HG03103 (cell line): ENCODE data around the gene IL10.

ENCODE experiments used
- ATAC-seq: cut with Tn5 transposase; IDR thresholded peaks from one replicate; pipeline ENCODE4 v1.9.1; 2021; ENCODE audit warnings: low read depth; ENCODE audit not compliant: unreplicated experiment

Gene IL10

DNA sequence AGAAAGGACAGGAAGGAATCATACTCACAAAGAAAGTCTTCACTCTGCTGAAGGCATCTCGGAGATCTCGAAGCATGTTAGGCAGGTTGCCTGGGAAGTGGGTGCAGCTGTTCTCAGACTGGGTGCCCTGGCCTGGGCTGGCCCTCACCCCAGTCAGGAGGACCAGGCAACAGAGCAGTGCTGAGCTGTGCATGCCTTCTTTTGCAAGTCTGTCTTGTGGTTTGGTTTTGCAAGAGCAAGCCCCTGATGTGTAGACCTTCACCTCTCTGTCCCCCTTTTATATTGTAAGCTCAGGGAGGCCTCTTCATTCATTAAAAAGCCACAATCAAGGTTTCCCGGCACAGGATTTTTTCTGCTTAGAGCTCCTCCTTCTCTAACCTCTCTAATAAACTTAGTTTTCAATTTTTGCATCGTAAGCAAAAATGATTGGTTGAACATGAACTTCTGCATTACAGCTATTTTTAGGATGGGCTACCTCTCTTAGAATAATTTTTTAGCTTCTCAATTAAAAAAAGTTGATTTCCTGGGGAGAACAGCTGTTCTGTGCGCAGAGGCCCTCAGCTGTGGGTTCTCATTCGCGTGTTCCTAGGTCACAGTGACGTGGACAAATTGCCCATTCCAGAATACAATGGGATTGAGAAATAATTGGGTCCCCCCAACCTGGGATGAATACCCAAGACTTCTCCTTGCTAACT lies at the start of gene IL10:
TSS of gene IL10 (minus strand) at position 252 of the 695 bp plus-strand sequence. CDS start at position 193, 59 bp downstream.
- ATAC-seq = no peak

DNA sequence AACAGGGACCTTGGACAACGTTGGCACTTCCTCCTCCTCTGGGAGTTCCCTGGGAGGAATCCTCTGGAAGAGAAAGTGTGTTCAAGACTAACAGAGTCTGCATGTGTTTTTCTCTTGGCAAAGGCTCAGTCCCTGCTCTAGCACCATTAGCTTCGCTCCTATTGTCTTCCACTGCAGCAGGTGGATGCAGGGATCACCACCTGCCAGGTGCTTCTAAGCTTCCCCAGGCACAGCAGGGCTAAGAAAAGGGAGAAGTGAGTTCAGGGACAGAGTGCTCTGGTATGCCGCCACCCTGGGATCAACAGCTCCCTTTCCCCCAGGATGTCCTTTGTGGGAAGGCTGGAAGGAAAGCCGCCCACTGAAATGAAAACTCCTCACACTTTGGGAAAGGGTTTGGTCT lies 49.2 kb upstream of the IL10 start:
- no peak for ATAC-seq

DNA sequence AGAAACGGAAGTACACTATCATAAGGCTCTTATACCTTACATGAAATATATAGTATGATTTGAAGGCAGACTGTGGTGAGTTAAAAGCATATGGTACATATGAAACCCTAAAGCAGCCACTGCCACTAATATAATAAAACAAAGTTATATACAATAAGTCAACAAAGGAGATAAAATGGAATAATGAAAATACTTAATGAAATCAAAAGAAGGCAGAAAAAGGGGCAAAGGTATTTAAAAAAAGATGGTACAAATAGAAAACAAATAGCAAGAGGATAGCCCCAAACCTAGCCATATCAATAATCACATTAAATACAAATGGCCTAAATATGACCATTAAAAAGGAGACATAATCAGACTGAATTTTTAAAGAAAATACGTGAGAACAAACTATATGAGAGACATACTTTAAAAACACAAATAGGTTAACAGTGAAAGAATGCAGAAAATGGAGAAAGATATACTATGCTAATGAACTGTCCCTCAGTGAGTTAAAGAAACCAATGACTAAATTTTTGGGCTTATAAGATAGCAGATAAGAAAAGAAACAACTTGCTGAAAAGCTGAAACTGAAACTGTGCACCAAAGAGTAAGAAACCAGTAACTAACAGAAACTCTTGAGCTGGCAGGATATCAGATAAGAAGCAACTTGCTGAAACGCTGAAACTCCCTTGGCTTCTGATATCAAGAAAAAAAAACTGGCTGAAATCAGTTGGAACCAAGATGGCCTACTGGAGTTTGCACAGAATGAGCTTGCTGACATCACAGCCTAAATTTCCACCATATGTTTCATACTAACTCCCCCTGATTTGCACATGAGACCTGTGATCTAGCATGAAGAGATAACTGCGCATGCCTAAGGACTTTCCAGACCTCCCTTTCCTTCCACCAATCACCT lies 44.3 kb upstream of the IL10 start:
- ATAC-seq = peak; percentile 69

DNA sequence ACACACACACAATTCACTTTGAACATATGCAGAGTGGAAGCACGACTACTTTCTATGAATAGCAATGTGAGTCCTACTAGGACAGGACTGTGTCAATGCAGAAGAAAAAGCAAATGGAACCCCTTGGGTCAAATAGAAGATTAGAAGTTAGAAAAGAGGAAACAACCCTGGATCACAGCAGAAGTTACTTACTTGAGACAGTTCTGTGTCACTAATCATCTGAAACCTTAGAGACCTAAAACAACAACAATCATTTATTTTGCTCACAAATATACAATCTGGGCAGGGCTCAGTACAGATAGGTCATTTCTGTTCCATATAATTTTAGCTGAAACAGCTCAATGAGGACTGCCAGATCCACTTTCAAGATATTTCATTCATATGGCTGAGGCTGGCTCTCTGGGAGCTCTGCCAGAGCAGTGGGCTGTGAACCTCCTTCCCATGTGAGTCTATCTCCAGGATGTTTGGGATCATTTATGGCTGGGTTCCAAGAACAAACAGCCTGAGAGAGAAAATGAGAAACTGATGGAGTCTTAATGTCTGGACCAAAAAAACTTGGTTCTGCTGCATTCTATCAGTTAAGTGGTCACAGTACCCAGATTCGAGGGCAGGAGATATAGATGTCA lies 42.5 kb upstream of the IL10 start:
- no peak for ATAC-seq

GRCh38 chr1:206812471-206812870 lies 40.2 kb upstream of the IL10 start:
- ATAC-seq = no peak

GRCh38 chr1:206809504-206810084 lies 37.3 kb upstream of the IL10 start:
- ATAC-seq = no peak

DNA sequence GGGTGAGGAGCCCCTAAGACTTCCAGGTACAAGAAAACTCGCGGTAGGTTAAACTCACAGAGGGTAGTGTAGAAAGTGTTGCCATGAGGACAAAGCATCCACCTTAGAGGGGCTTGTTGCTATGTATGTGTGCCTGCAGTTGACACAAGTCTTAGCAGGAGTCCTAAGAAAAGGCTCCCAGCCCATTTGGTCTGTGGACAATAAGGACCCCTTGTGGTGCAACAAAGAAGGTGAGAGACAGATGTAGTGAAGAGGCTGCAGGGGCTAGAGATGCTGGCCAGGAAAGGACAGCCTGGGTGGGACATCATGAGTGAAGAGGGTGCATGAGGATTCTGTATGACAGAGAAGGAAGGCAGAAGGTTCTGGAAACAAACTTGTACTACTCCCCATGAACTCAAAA lies 36.3 kb upstream of the IL10 start:
- ATAC-seq = peak; percentile 64

DNA sequence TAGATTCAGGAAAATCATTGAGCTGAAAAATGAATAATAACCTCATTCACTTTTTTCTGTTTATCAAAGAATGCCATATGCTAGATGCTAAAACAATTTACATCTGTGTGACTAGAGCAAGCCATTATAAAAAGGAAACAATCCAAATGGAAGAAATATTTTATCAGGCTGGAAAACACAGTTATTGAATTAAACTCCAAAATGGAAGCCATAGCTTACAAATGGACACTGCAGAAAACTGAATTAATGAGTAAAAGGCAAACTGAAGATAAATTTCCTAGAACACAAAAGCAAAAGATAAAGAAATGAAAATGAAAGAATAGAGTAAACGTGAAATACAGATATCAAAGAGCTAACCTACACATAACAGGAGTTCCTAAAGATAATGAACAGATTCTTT lies 33.1 kb upstream of the IL10 start:
- no peak for ATAC-seq

- ATAC-seq = no peak
Observed at GRCh38 chr1:206804156-206804737, 32.0 kb upstream of the IL10 start.

DNA sequence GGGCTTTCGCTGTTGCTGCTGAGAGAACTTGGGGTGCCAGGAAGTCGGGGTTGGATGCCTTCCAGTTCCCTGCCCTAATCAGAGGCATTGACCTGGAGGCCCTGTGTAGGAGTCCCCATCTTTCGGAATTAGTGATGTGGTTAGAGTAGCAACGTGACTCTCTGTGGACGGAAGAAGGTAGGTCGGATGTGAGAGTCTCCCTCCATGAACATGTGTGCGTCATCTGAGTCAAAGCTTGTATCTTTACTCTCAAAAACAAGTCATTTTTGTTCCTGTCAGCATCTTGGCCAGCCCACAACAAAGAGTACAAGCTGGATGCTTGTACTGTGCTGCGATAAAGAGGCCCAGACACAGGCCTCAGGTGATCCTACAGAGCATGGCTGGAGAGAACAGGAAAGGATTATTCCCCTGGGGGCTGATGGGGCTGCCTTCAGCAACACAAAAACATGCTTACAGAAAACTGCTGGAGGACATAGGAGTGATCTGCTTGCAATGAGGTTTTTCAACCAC lies 31.0 kb upstream of the IL10 start:
- peak; percentile 95 for ATAC-seq

- ATAC-seq = no peak
Observed at GRCh38 chr1:206802401-206802800, 30.1 kb upstream of the IL10 start.

GRCh38 chr1:206801467-206801866 lies 29.2 kb upstream of the IL10 start:
- ATAC-seq = no peak

- no peak for ATAC-seq
Observed at GRCh38 chr1:206800891-206801290, 28.6 kb upstream of the IL10 start.

GRCh38 chr1:206800411-206800810 lies 28.1 kb upstream of the IL10 start:
- no peak for ATAC-seq

DNA sequence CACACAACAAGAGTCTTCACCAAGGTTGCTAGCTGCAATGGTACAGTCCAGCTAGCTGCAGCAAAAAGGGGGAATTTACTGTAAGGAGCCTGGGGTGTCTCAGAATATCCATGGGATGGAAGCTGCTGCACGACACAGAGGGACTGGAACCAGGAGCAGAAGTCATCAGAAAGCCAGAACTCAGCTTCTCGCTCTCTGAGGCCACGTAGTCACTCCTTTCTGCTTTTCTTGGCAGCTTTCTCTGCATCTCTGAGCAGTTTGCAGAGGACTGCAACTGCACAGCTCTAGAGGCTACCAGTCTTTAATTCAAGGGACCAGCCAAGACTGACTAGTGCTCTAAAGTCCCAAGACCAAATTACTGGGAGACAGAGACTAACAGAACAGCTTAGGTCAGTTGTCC lies 27.0 kb upstream of the IL10 start:
- no peak for ATAC-seq

DNA sequence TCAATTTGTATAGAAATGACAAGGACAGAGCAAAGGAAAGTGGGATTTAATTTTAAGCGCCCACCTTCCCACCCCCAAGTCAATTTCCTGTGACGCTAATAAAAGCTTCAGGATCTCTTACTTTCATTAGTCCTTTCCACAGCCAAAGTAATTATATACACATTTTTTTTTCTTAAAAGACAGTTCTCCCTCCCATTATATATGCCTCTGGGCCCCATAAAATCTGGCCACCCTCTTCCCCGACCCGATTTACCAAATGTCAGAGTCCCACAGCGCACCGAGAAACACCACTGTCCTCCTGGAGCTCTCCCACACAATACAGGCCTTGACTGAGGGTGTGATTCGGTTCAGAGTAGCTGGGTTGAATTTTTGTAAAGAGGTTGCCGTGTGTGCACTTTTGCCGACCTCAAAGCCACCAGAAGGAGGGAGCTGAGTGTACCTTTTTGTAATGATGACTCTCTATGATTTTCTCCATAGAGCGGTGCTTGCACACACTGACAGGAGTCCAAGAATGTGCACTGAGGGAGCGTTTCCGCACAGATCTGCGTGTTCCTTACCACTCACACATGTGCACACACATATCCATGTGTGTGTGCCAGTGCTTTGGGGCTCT lies 26.2 kb upstream of the IL10 start:
- no peak for ATAC-seq

- no peak for ATAC-seq
Observed at GRCh38 chr1:206797534-206798383, 25.5 kb upstream of the IL10 start.

- no peak for ATAC-seq
Observed at GRCh38 chr1:206796981-206797402, 24.7 kb upstream of the IL10 start.

- ATAC-seq = no peak
Observed at GRCh38 chr1:206796116-206796515, 23.8 kb upstream of the IL10 start.
